ENCODE measurements around the gene TANGO2. TPM values are rescaled to one million over a fixed set of nuclear protein-coding genes. Genes with fewer than 3 reads are reported as not detected.

The TANGO2 gene
- polyA plus RNA-seq, 1 of the 3 experiments (the other 2 are of a cell fraction), result 20.7 TPM

GRCh38 chr22:20004464-20004863 lies 16.4 kb upstream of the TANGO2 start:
- Histone ChIP-seq H3K79me2 (ENCODE audit: insufficient read depth) (no peaks in the 10 kb centered on the region), H3K9me3 (peaks cover 16% of the 10 kb centered on the region; the same call in 1 of the 2 replicates), H3K27ac (ENCODE audit: low read depth in 2 of 2, low read length in 1 of 2) (no peak overlapping the region), H3K4me2 (no peak overlapping the region), H3F3A (replicated peaks; ENCODE audit: insufficient read depth) (no peaks in the 10 kb centered on the region), H3K36me3 (replicated peaks in 1 of 2; ENCODE audit: control insufficient read depth in 1 of 2, insufficient read depth in 2 of 2, low read length in 1 of 2) (peaks cover 0 to 10% of the 10 kb centered on the region in 2 experiments), H3K4me3 (ENCODE audit: low read depth in 2 of 2, low read length in 1 of 2) (no peak overlapping the region), H2AFZ (ENCODE audit: low read depth) (no peak overlapping the region), H4K20me1 (ENCODE audit: insufficient read depth) (no peaks in the 10 kb centered on the region), H3K9ac (no peak overlapping the region), H3K9me2 (no peaks in the 10 kb centered on the region), H3K4me1 (ENCODE audit: control insufficient read depth in 1 of 2, insufficient read depth in 2 of 2, low read depth in 1 of 2, low read length in 1 of 2) (peaks cover 0 to 55% of the 10 kb centered on the region in 2 experiments; a peak in 2 of 4 replicates), H3K27me3 (ENCODE audit: insufficient read depth) (no peaks in the 10 kb centered on the region)
- ChIA-PET POLR2A (no interaction called here), CTCF (interaction anchor here (1.3 to 5.0 kb wide), 2 partner anchors 9 to 14 kb away, joined by 3 to 31 read pairs; no protein-coding TSS in a partner anchor)
- 63% methylated on average over 3 of the region's 3 CpGs for WGBS (ENCODE audit: low lambda C conversion rate)
- TF ChIP-seq POLR2AphosphoS5 (IDR thresholded peaks at IDR 0.05; ENCODE audit: low read depth, low read length) (no peak), SIN3A (IDR thresholded peaks at IDR 0.05; ENCODE audit: borderline replicate concordance, low read depth, low read length) (no peak), EP300 (IDR thresholded peaks at IDR 0.05; ENCODE audit: borderline replicate concordance in 1 of 2, low read depth in 1 of 2, low read length in 1 of 2) (no peak), GATA2 (CRISPR knock-in tag; IDR thresholded peaks at IDR 0.05) (no peak), MEF2A (IDR thresholded peaks at IDR 0.05; ENCODE audit: borderline replicate concordance, low read depth) (no peak), MXI1 (IDR thresholded peaks at IDR 0.05; ENCODE audit: low read depth, low read length) (no peak), ZBTB33 (IDR thresholded peaks at IDR 0.05; ENCODE audit: borderline replicate concordance, low read depth) (no peak), RAD21 (IDR thresholded peaks at IDR 0.05; ENCODE audit: low read length) (no peak), USF2 (IDR thresholded peaks at IDR 0.05; ENCODE audit: borderline replicate concordance, low read depth, low read length) (no peak), JUND (IDR thresholded peaks at IDR 0.05) (no peak), SMC3 (IDR thresholded peaks at IDR 0.05; ENCODE audit: low read depth, low read length) (no peak), REST (IDR thresholded peaks at IDR 0.05; ENCODE audit: low read depth, low read length) (no peak)
- no peak for DNase-seq
